NCI-H345 treated with DMSO at 0.1 percent for 48 hours (cell line): Measurements from ENCODE around the gene CLCN2.

Experiments used
- DNase-seq: peaks from one replicate; lab custom pipeline; 2025; ENCODE audit not compliant: unreplicated experiment; lab: John Stamatoyannopoulos, UW

Gene CLCN2

GRCh38 chr3:184381261-184382224, 20.1 kb upstream of the CLCN2 start:
- DNase-seq: no peak

GRCh38 chr3:184380627-184381260, 19.3 kb upstream of the CLCN2 start:
- no peak for DNase-seq

GRCh38 chr3:184380185-184380626, 18.8 kb upstream of the CLCN2 start:
- no peak for DNase-seq

- no peak for DNase-seq
These were observed 18.2 kb upstream of the CLCN2 start, which contains the start of gene CHRD for GRCh38 chr3:184379358-184380184. TSS of gene CHRD (plus strand) at chr3:184380054. CDS start at chr3:184380319, 265 bp downstream.

- no peak for DNase-seq
These were observed 17.4 kb upstream of the CLCN2 start for GRCh38 chr3:184378651-184379357.

GRCh38 chr3:184377882-184378445, 16.6 kb upstream of the CLCN2 start, which contains the start of gene THPO:
TSS of gene THPO (minus strand) at chr3:184378207. CDS start at chr3:184376259, 1,948 bp downstream.
- DNase-seq: no peak

- no peak for DNase-seq
These were observed 16.0 kb upstream of the CLCN2 start for GRCh38 chr3:184377374-184377773.

GRCh38 chr3:184375747-184376461, 14.5 kb upstream of the CLCN2 start:
- no peak for DNase-seq

- no peak for DNase-seq
These were observed 12.0 kb upstream of the CLCN2 start for GRCh38 chr3:184373422-184373821.

GRCh38 chr3:184372911-184373310, 11.5 kb upstream of the CLCN2 start:
- DNase-seq: no peak

- no peak for DNase-seq
These were observed 11.0 kb upstream of the CLCN2 start for GRCh38 chr3:184372296-184372821.

GRCh38 chr3:184371570-184372018, 10.2 kb upstream of the CLCN2 start:
- peak; percentile 95 for DNase-seq

- no peak for DNase-seq
These were observed 7.3 kb upstream of the CLCN2 start for GRCh38 chr3:184368586-184369183.

- no peak for DNase-seq
These were observed 6.7 kb upstream of the CLCN2 start for GRCh38 chr3:184368116-184368515.

- DNase-seq: no peak
These were observed 5.3 kb upstream of the CLCN2 start for GRCh38 chr3:184366619-184367289.

- peak; percentile 98 for DNase-seq
These were observed 1.5 kb upstream of the CLCN2 start for GRCh38 chr3:184362668-184363546.
